Adrenal gland (tissue), 12 donors: ENCODE results near the gene IL6R. TPM values are rescaled to one million over a fixed set of nuclear protein-coding genes. Genes with fewer than 3 reads are reported as not detected.
"Not testable (repeated sequence)": the region's sequence is repeated elsewhere in the genome, so short reads cannot be mapped to it uniquely, and the experiment has no call there.

Experiments used
- DNase-seq, 7 donors: peaks; one replicate each; pipeline ENCODE4 v3.0.0-alpha.2; 2019 to 2020
- H3K27ac ChIP-seq, 5 donors: fragments of 200-600 bp; sonication (generic) in 4 of 5; 1 replicate in 3 of 5; 2 replicates in 2 of 5; pipeline versions ENCODE4 v1.5.1 to v1.8.0; 2016 to 2020; ENCODE audit warnings: mild to moderate bottlenecking in 1 of 5
- H3K27me3 ChIP-seq: fragments of 200-600 bp; 2 replicates; pipeline ENCODE4 v1.8.0; 2021
- H3K36me3 ChIP-seq, 2 donors: fragments of 200-600 bp; replicated peaks in 1 of 2; 1 replicate in 1 of 2; 2 replicates in 1 of 2; pipeline versions ENCODE4 v1.5.1 to v1.8.0; 2018 to 2022
- H3K4me1 ChIP-seq, 2 donors: fragments of 200-600 bp; replicated peaks in 1 of 2; 1 replicate in 1 of 2; 2 replicates in 1 of 2; pipeline versions ENCODE4 v1.5.1 to v1.8.0; 2018 to 2021
- H3K4me3 ChIP-seq, 4 donors: fragments of 200-600 bp; sonication (generic) in 3 of 4; one replicate each; pipeline ENCODE4 v1.5.1; 2016 to 2018
- H3K9me3 ChIP-seq, 3 donors: fragments of 200-600 bp; sonication (generic) in 1 of 3; replicated peaks in 1 of 3; 1 replicate in 2 of 3; 2 replicates in 1 of 3; pipeline versions ENCODE4 v1.5.1 to v1.8.0; 2016 to 2021
- CTCF ChIP-seq, 6 experiments: fragments of 450-650 bp in 4 of 6; fragments of 200-600 bp in 2 of 6; sonication (generic) in 1 of 6; IDR thresholded peaks; 1 replicate in 5 of 6; 2 replicates in 1 of 6; pipeline versions ENCODE4 v1.5.1 to v1.8.0; 2016 to 2021; ENCODE audit warnings: antibody characterized with exemption in 6 of 6, mild to moderate bottlenecking in 2 of 6, moderate library complexity in 1 of 6
- POLR2A ChIP-seq, 2 donors: fragments of 450-650 bp; IDR thresholded peaks; one replicate each; pipeline ENCODE4 v1.6.1; 2017; ENCODE audit warnings: antibody characterized with exemption in 2 of 2, mild to moderate bottlenecking in 2 of 2, moderate library complexity in 1 of 2
- WGBS, 4 donors: extraction: QIAGEN DNeasy Blood & Tissue Kit in 2 of 4; methylation state at CpG; one replicate each; pipeline versions ENCODE4 v1.1.5 to v1.1.7; 2013 to 2017; 5-methylcytosine and 5-hydroxymethylcytosine counted together
- intact Hi-C, 2 donors: fragments of 100-400 bp; cut with DNase I; formaldehyde crosslinking; loops; one replicate each; pipeline versions ENCODE4 v1.14.1 to v1.15.0; 2022 to 2023
- polyA plus RNA-seq, 3 donors: library from polyadenylated mRNA; stranded (reverse); fragments of 200-250 nt in 2 of 3; fragments of 350-450 nt in 1 of 3; fragmentation: Illumina TruSeq in 1 of 3; extraction: RNeasy Lipid Tissue Mini Kit (QIAGEN cat#74804) in 1 of 3; gene quantifications; one replicate each; pipeline ENCODE4 v1.2.3, GENCODE V29; 2013 to 2014
- total RNA-seq, 9 donors: library from RNA; depleted of rRNA in 4 of 9; stranded (reverse); fragments of >200 nt in 4 of 9; fragments of 120-200 nt in 1 of 9; fragmentation: NEBNext Ultra II Directional in 1 of 9; extraction: Animal tissue kit (Norgen Biotek cat#: 25700) in 1 of 9; gene quantifications; one replicate each; pipeline versions ENCODE4 v1.1.0 to v1.2.4, GENCODE V29; 2013 to 2023
- donor health status: healthy with polysubstance abuse.
- donor health status: Bipolar disorder and iron deficiency.
- donor health status: DM: yes; HTN: yes; CAD: no.
- donor health status: DM: no; HTN: no; CAD: no.
- donor health status: DM: no; HTN: no; CAD: no.
- donor health status: DM: yes; HTN: yes; CAD: no.

IL6R gene
- total and polyA plus RNA-seq, 12 donors = 4.4 to 43.0 (median 13.6) TPM

- H3K4me3 ChIP-seq = no peak overlapping the region
- WGBS, 4 donors = 28 to 53% (median 32%) methylated on average over 3 to 5 of the region's 5 CpGs
- H3K36me3 ChIP-seq = no peaks in the 10 kb centered on the region
- intact Hi-C loops = no loop called here
- DNase-seq = peak in 1 of 7 donors; percentile 18
- H3K27ac ChIP-seq = peak overlapping the region; percentile 91 to 99 (median 99)
- H3K4me1 ChIP-seq = peaks cover 65 to 83% of the 10 kb centered on the region in 2 donors
- TF ChIP-seq CTCF (IDR thresholded peaks at IDR 0.05) = no peak
- peak in 1 of 2 donors; percentile 33 for TF ChIP-seq POLR2A (IDR thresholded peaks at IDR 0.05)
- H3K27me3 ChIP-seq = no peaks in the 10 kb centered on the region
- no peaks in the 10 kb centered on the region for H3K9me3 ChIP-seq
Observed at GRCh38 chr1:154418923-154419619, 13.9 kb downstream of the IL6R start.

GRCh38 chr1:154419620-154420571 is 14.8 kb downstream of the IL6R start:
- H3K9me3 ChIP-seq = no peaks in the 10 kb centered on the region
- H3K36me3 ChIP-seq = no peaks in the 10 kb centered on the region
- no peaks in the 10 kb centered on the region for H3K27me3 ChIP-seq
- peak overlapping the region in 1 of 4 donors; percentile 25 for H3K4me3 ChIP-seq
- DNase-seq = peak; percentile 92 to 98 (median 97)
- H3K27ac ChIP-seq = peak overlapping the region; percentile 91 to 99 (median 99)
- intact Hi-C loops = no loop called here
- TF ChIP-seq CTCF (IDR thresholded peaks at IDR 0.05) (no peak), POLR2A (IDR thresholded peaks at IDR 0.05) (peak in 1 of 2 donors; percentile 84)
- WGBS, 4 donors = 9 to 14% (median 9%) methylated on average over 12 to 13 of the region's 13 CpGs
- H3K4me1 ChIP-seq = peaks cover 69 to 82% of the 10 kb centered on the region in 2 donors

- TF ChIP-seq POLR2A (IDR thresholded peaks at IDR 0.05) (peak in 1 of 2 donors; percentile 51), CTCF (IDR thresholded peaks at IDR 0.05) (no peak)
- H3K4me1 ChIP-seq = peaks cover 66 to 79% of the 10 kb centered on the region in 2 donors
- whole genome bisulfite sequencing, 4 donors = 60 to 73% (median 69%) methylated on average over 9 to 10 of the region's 10 CpGs
Observed at GRCh38 chr1:154420961-154421924, 16.1 kb downstream of the IL6R start.

GRCh38 chr1:154422049-154422448 is 16.9 kb downstream of the IL6R start:
- DNase-seq, intact Hi-C loops, H3K36me3 ChIP-seq, H3K27me3 ChIP-seq, H3K9me3 ChIP-seq, H3K4me3 ChIP-seq: not testable (repeated sequence)
- WGBS, 4 donors = 93 to 97% (median 95%) methylated on average over 8 of the region's 8 CpGs
- Histone ChIP-seq H3K4me1 (peaks cover 70 to 81% of the 10 kb centered on the region in 2 donors), H3K27ac (peak overlapping the region in 2 of 5 donors; percentile 7 to 99)

More at GRCh38 chr1:154420961-154421924, 16.1 kb downstream of the IL6R start:
- DNase-seq = peak in 5 of 7 donors; percentile 42 to 70 (median 61)
- Histone ChIP-seq H3K27ac (peak overlapping the region; percentile 91 to 99 (median 99)), H3K9me3 (no peaks in the 10 kb centered on the region), H3K36me3 (no peaks in the 10 kb centered on the region), H3K27me3 (no peaks in the 10 kb centered on the region), H3K4me3 (peak overlapping the region in 1 of 4 donors; percentile 5)
- intact Hi-C loops = no loop called here
